Osteoblast (primary cell): Measurements from ENCODE around the gene PATL1. TPM values are rescaled to one million over a fixed set of nuclear protein-coding genes. Genes with fewer than 3 reads are reported as not detected.

Experiments used
- DNase-seq: peaks from one replicate; pipeline ENCODE4 v3.0.0; 2011; ENCODE audit warnings: low spot score, mixed read lengths; ENCODE audit not compliant: insufficient read length; ENCODE audit errors: missing footprints
- H2AFZ ChIP-seq: 2 replicates; pipeline ENCODE4 v1.6.0; 2011; ENCODE audit warnings: mild to moderate bottlenecking, low read length
- H3K27ac ChIP-seq: 2 replicates; pipeline ENCODE4 v1.5.1; 2011; ENCODE audit warnings: mild to moderate bottlenecking, low read depth, low read length, moderate library complexity
- H3K27me3 ChIP-seq: 2 replicates; pipeline ENCODE4 v1.6.0; 2012; ENCODE audit warnings: mild to moderate bottlenecking, control low read depth, inconsistent platforms, low read length, moderate library complexity; ENCODE audit not compliant: insufficient read depth
- H3K36me3 ChIP-seq: 2 replicates; pipeline ENCODE4 v1.5.1; 2011; ENCODE audit warnings: mild to moderate bottlenecking, low read length, control low read depth, moderate library complexity; ENCODE audit not compliant: insufficient read depth
- H3K4me1 ChIP-seq: 2 replicates; pipeline ENCODE4 v1.5.1; 2011; ENCODE audit warnings: mild to moderate bottlenecking, low read length, control low read depth, moderate library complexity; ENCODE audit not compliant: insufficient read depth
- H3K4me2 ChIP-seq: 2 replicates; pipeline ENCODE4 v1.6.0; 2011; ENCODE audit warnings: mild to moderate bottlenecking, low read length; ENCODE audit not compliant: insufficient read depth
- H3K4me3 ChIP-seq: fragments of 200-600 bp; sonication (generic); 3 replicates; pipeline ENCODE4 v1.5.1; 2012; ENCODE audit warnings: mild to moderate bottlenecking, low read length, inconsistent platforms; ENCODE audit not compliant: insufficient read depth
- H3K79me2 ChIP-seq: 2 replicates; pipeline ENCODE4 v1.6.0; 2012; ENCODE audit warnings: mild to moderate bottlenecking, low read length, control low read depth, inconsistent platforms; ENCODE audit not compliant: insufficient read depth
- H3K9me3 ChIP-seq: 2 replicates; pipeline ENCODE4 v1.5.1; 2011; ENCODE audit warnings: low read depth, low read length, control low read depth
- H4K20me1 ChIP-seq: 2 replicates; pipeline ENCODE4 v1.6.0; 2012; ENCODE audit warnings: mild to moderate bottlenecking, low read length, control low read depth; ENCODE audit not compliant: insufficient read depth
- CTCF ChIP-seq: IDR thresholded peaks from 2 replicates; pipeline ENCODE4 v1.5.1; 2011; ENCODE audit warnings: mild to moderate bottlenecking, low read depth, low read length, moderate library complexity; ENCODE audit errors: extremely low read depth
- total RNA-seq: library from RNA; depleted of rRNA; stranded (reverse); fragments of >200 nt; gene quantifications from 2 replicates; pipeline ENCODE4 v1.2.3, GENCODE V29; 2012

PATL1 gene
- total RNA-seq, 1 donor = 19.5 TPM

- H3K36me3 ChIP-seq = peaks cover 14% of the 10 kb centered on the region
- peak overlapping the region; percentile 98 for H3K4me2 ChIP-seq
- H4K20me1 ChIP-seq = peaks cover 47% of the 10 kb centered on the region
- H3K79me2 ChIP-seq = peaks cover 54% of the 10 kb centered on the region
- no peaks in the 10 kb centered on the region for H3K27me3 ChIP-seq
- peak; percentile 67 for DNase-seq
- TF ChIP-seq CTCF = no peak
- H2AFZ ChIP-seq = no peak overlapping the region
- no peaks in the 10 kb centered on the region for H3K9me3 ChIP-seq
- H3K27ac ChIP-seq = peak overlapping the region; percentile 54
- peak overlapping the region; percentile 77 for H3K4me3 ChIP-seq
- peaks cover 38% of the 10 kb centered on the region for H3K4me1 ChIP-seq
These were observed 54.3 kb downstream of the PATL1 start for GRCh38 chr11:59614277-59615119.

- TF ChIP-seq CTCF = no peak
- H3K27ac ChIP-seq = no peak overlapping the region
- no peaks in the 10 kb centered on the region for H3K27me3 ChIP-seq
- H2AFZ ChIP-seq = no peak overlapping the region
- peak; percentile 78 for DNase-seq
- no peaks in the 10 kb centered on the region for H3K9me3 ChIP-seq
- peaks cover 37% of the 10 kb centered on the region for H3K4me1 ChIP-seq
- H3K36me3 ChIP-seq = peaks cover 40% of the 10 kb centered on the region
- no peak overlapping the region for H3K4me3 ChIP-seq
- H4K20me1 ChIP-seq = peaks cover 60% of the 10 kb centered on the region
- H3K79me2 ChIP-seq = peaks cover 75% of the 10 kb centered on the region
- no peak overlapping the region for H3K4me2 ChIP-seq
These were observed 57.0 kb downstream of the PATL1 start for GRCh38 chr11:59611570-59612565.

- no peak overlapping the region for H3K27ac ChIP-seq
- DNase-seq = no peak
- peaks cover 32% of the 10 kb centered on the region for H3K4me1 ChIP-seq
- H2AFZ ChIP-seq = no peak overlapping the region
- peaks cover 55% of the 10 kb centered on the region for H3K36me3 ChIP-seq
- no peaks in the 10 kb centered on the region for H3K27me3 ChIP-seq
- H4K20me1 ChIP-seq = peaks cover 64% of the 10 kb centered on the region
- peaks cover 90% of the 10 kb centered on the region for H3K79me2 ChIP-seq
- TF ChIP-seq CTCF = no peak
- H3K4me3 ChIP-seq = no peak overlapping the region
- no peak overlapping the region for H3K4me2 ChIP-seq
- no peaks in the 10 kb centered on the region for H3K9me3 ChIP-seq
These were observed 58.5 kb downstream of the PATL1 start for GRCh38 chr11:59610289-59610688.
